Measurements from ENCODE around the gene FDCSP. TPM values are rescaled to one million over a fixed set of nuclear protein-coding genes. Genes with fewer than 3 reads are reported as not detected.
"Not testable (repeated sequence)": the region's sequence is repeated elsewhere in the genome, so short reads cannot be mapped to it uniquely, and the experiment has no call there.

The FDCSP gene
- total RNA-seq, 1 donor from 2014 or later = not detected

DNA sequence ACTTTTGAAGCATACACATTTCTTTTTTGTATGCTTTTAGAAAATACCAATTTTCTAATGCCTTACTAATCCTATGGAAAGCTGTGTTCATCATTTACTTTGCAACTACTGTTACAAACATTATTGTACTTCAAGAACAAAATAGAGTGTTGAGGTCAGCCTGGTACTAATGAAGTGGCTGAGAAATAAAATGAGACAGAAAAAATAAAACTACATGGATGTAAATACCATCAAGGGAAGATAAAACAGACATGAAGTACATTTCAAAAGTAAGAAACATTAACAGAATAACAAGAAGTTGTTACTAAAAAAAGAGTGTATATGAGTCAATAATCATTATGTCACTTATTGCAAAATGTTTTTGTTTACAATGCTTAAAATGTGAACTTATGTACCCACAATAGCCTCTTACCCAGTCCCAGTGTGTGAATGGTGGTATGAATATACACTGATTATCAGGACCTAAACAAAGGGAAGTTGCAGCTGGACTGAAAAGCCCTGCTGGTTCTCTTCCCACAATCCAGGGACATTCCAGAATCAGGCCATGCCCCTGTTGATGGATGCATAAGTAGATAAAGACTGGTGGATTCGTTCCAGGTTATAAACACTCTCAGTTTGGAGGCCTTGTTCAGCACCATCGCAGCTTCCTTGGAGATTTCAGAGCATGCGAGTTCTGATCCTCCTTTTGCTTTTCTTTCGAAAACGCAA is 14.1 kb downstream of the FDCSP start:
- Mint-ChIP-seq H3K4me1 (no peaks in the 10 kb centered on the region), H3K27me3 (no peaks in the 10 kb centered on the region), H3K9me3 (no peaks in the 10 kb centered on the region), H3K27ac (no peak overlapping the region), H3K4me3 (no peak overlapping the region), H3K36me3 (ENCODE audit: low read depth) (no peaks in the 10 kb centered on the region)
- POLR2A ChIA-PET = no interaction called here
- CTCF ChIA-PET = no interaction called here
- no peak for ATAC-seq (ENCODE audit: low read depth)
- no peak for DNase-seq
- TF ChIP-seq CTCF (IDR thresholded peaks at IDR 0.05) = no peak
- intact Hi-C loops (cut with micrococcal nuclease) = no loop called here

GRCh38 chr4:70242297-70242696 is 16.4 kb downstream of the FDCSP start, which contains the start of gene CSN3:
Gene CSN3 (plus strand): TSS chr4:70242597. CDS start chr4:70244820, 2,223 bp downstream.
- H3K36me3 Mint-ChIP-seq (ENCODE audit: low read depth); DNase-seq; POLR2A ChIA-PET; H3K27me3 Mint-ChIP-seq; intact Hi-C loops (cut with micrococcal nuclease); H3K4me1 Mint-ChIP-seq; CTCF ChIA-PET; H3K4me3 Mint-ChIP-seq; ATAC-seq (ENCODE audit: low read depth); H3K9me3 Mint-ChIP-seq; H3K27ac Mint-ChIP-seq: not testable (repeated sequence)

- no peak overlapping the region for H3K27ac Mint-ChIP-seq
- H3K36me3 Mint-ChIP-seq (ENCODE audit: low read depth) = no peaks in the 10 kb centered on the region
- DNase-seq = no peak
- H3K4me1 Mint-ChIP-seq = no peaks in the 10 kb centered on the region
- CTCF ChIA-PET = no interaction called here
- no peak for ATAC-seq (ENCODE audit: low read depth)
- H3K27me3 Mint-ChIP-seq = no peaks in the 10 kb centered on the region
- no peaks in the 10 kb centered on the region for H3K9me3 Mint-ChIP-seq
- intact Hi-C loops (cut with micrococcal nuclease) = no loop called here
- POLR2A ChIA-PET = no interaction called here
- no peak for TF ChIP-seq CTCF (IDR thresholded peaks at IDR 0.05)
- no peak overlapping the region for H3K4me3 Mint-ChIP-seq
Measured at GRCh38 chr4:70243091-70243490, 17.2 kb downstream of the FDCSP start.

- Mint-ChIP-seq H3K36me3 (ENCODE audit: low read depth) (no peaks in the 10 kb centered on the region), H3K27ac (no peak overlapping the region), H3K27me3 (no peaks in the 10 kb centered on the region), H3K4me3 (no peak overlapping the region), H3K4me1 (no peaks in the 10 kb centered on the region), H3K9me3 (no peaks in the 10 kb centered on the region)
- intact Hi-C loops (cut with micrococcal nuclease) = no loop called here
- ChIA-PET CTCF (no interaction called here), POLR2A (no interaction called here)
- ATAC-seq (ENCODE audit: low read depth) (no peak), DNase-seq (no peak)
- no peak for TF ChIP-seq CTCF (IDR thresholded peaks at IDR 0.05)
Measured at GRCh38 chr4:70251250-70251944, 25.5 kb downstream of the FDCSP start.

DNA sequence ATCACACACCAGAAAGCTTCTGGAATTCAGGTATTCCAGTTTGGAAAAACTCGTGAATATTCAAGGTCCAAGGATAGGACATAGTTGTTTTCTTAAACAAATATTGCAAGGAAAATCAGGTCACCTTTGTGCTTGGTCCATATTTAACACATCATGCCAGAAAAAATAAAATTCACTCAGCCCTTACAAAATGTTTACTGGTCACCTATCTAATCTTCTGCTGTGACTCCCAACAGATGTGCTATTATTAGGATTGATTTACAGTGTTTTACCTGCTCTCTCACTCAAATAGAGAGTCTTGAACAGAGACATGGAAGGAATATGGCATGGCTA is 26.0 kb downstream of the FDCSP start:
- no peak for ATAC-seq (ENCODE audit: low read depth)

More for the DNA sequence above, 26.0 kb downstream of the FDCSP start:
- no peak overlapping the region for H3K27ac Mint-ChIP-seq
- H3K9me3 Mint-ChIP-seq = no peaks in the 10 kb centered on the region
- no peaks in the 10 kb centered on the region for H3K36me3 Mint-ChIP-seq (ENCODE audit: low read depth)
- intact Hi-C loops (cut with micrococcal nuclease) = no loop called here
- TF ChIP-seq CTCF (IDR thresholded peaks at IDR 0.05) = no peak
- H3K27me3 Mint-ChIP-seq = no peaks in the 10 kb centered on the region
- DNase-seq = no peak
- CTCF ChIA-PET = no interaction called here
- no peak overlapping the region for H3K4me3 Mint-ChIP-seq
- no peaks in the 10 kb centered on the region for H3K4me1 Mint-ChIP-seq
- POLR2A ChIA-PET = no interaction called here

Measured in activated B cell treated with CpG ODN at 0.5 μM for 24 hours (primary cell).